Keratinocyte (primary cell): Measurements from ENCODE around the gene IRF2BP2. TPM values are rescaled to one million over a fixed set of nuclear protein-coding genes. Genes with fewer than 3 reads are reported as not detected.

Experiments used
- DNase-seq: peaks from one replicate; pipeline ENCODE4 v3.0.0-alpha.2; 2011; ENCODE audit warnings: low read depth, missing footprints, low spot score
- FAIRE-seq: peaks from 2 replicates; lab custom pipeline; 2011; peaks lifted over from hg19 to GRCh38; lab: Jason Lieb, UNC
- H2AFZ ChIP-seq: 2 replicates; pipeline ENCODE4 v1.6.0; 2012; ENCODE audit warnings: low read length, control low read depth, inconsistent platforms; ENCODE audit not compliant: control insufficient read depth
- H3K27ac ChIP-seq: 2 replicates; pipeline ENCODE4 v1.5.1; 2011; ENCODE audit warnings: low read length; ENCODE audit not compliant: control insufficient read depth, insufficient read depth
- H3K27me3 ChIP-seq: 3 replicates; pipeline ENCODE4 v1.6.0; 2011; ENCODE audit warnings: low read length; ENCODE audit not compliant: control insufficient read depth, insufficient read depth; ENCODE audit errors: extremely low read depth
- H3K36me3 ChIP-seq, 2 experiments: 2 replicates in 1 of 2; 3 replicates in 1 of 2; pipeline ENCODE4 v1.5.1; 2011; ENCODE audit warnings: low read length in 2 of 2, mild to moderate bottlenecking in 1 of 2; ENCODE audit not compliant: control insufficient read depth in 2 of 2, insufficient read depth in 2 of 2; ENCODE audit errors: extremely low read depth in 1 of 2
- H3K4me1 ChIP-seq: 3 replicates; pipeline ENCODE4 v1.5.1; 2011; ENCODE audit warnings: low read length; ENCODE audit not compliant: control insufficient read depth, insufficient read depth; ENCODE audit errors: extremely low read depth
- H3K4me2 ChIP-seq: 3 replicates; pipeline ENCODE4 v1.6.0; 2011; ENCODE audit warnings: low read depth, low read length; ENCODE audit not compliant: control insufficient read depth, insufficient read depth; ENCODE audit errors: extremely low read depth
- H3K4me3 ChIP-seq, 3 experiments: fragments of 200-600 bp in 1 of 3; sonication (generic) in 1 of 3; 2 replicates in 2 of 3; 3 replicates in 1 of 3; pipeline ENCODE4 v1.5.1; 2011 to 2016; ENCODE audit warnings: low read length in 3 of 3, mild to moderate bottlenecking in 3 of 3, control low read depth in 2 of 3, inconsistent platforms in 1 of 3, low read depth in 1 of 3, mixed read lengths in 1 of 3, mixed run types in 1 of 3, moderate library complexity in 1 of 3; ENCODE audit not compliant: control insufficient read depth in 2 of 3, insufficient read depth in 2 of 3; ENCODE audit errors: extremely low read depth in 1 of 3
- H3K79me2 ChIP-seq: 2 replicates; pipeline ENCODE4 v1.6.0; 2012; ENCODE audit warnings: low read length; ENCODE audit not compliant: control insufficient read depth, insufficient read depth
- H3K9ac ChIP-seq: 3 replicates; pipeline ENCODE4 v1.6.0; 2011; ENCODE audit warnings: low read length; ENCODE audit not compliant: control insufficient read depth, insufficient read depth; ENCODE audit errors: extremely low read depth
- H3K9me1 ChIP-seq: 3 replicates; pipeline ENCODE4 v1.6.0; 2011; ENCODE audit warnings: low read length; ENCODE audit not compliant: control insufficient read depth, insufficient read depth; ENCODE audit errors: extremely low read depth
- H3K9me3 ChIP-seq: 2 replicates; pipeline ENCODE4 v1.5.1; 2012; ENCODE audit warnings: low read depth, low read length; ENCODE audit not compliant: control insufficient read depth
- H4K20me1 ChIP-seq: 3 replicates; pipeline ENCODE4 v1.6.0; 2011; ENCODE audit warnings: low read length; ENCODE audit not compliant: control insufficient read depth, insufficient read depth; ENCODE audit errors: extremely low read depth
- EZH2 ChIP-seq: IDR thresholded peaks from one replicate; pipeline ENCODE4 v1.6.1; 2012; ENCODE audit warnings: inconsistent platforms, mild to moderate bottlenecking, low read length, moderate library complexity
- dilution Hi-C: fragments of 300-500 bp; cut with MboI; formaldehyde crosslinking; loops from one replicate; pipeline ENCODE4 v1.7.0; 2020; ENCODE audit warnings: low sequenced_read_pairs; ENCODE audit not compliant: extremely low pct_ligation_motif_present
- polyA plus RNA-seq, 5 experiments: library from polyadenylated mRNA; depleted of rRNA in 3 of 5; stranded (reverse) in 3 of 5; stranded (forward) in 1 of 5; unstranded in 1 of 5; fragments of >200 nt; gene quantifications; 1 replicate in 1 of 5; 2 replicates in 3 of 5; 3 replicates in 1 of 5; pipeline versions ENCODE4 v1.2.1 to v1.2.3, GENCODE V29; 2011 to 2012; ENCODE audit warnings: missing spikeins in 2 of 5, low read depth in 1 of 5, low replicate concordance in 1 of 5
- TF ChIP-seq, protein P1 (sequence below), 3 experiments: IDR thresholded peaks in 1 of 3; conservative IDR thresholded peaks in 1 of 3; optimal IDR thresholded peaks in 1 of 3; 2 replicates in 2 of 3; 3 replicates in 1 of 3; pipeline versions ENCODE3 to v1.5.1; 2011; ENCODE audit warnings: low read length in 3 of 3, mild to moderate bottlenecking in 3 of 3, moderate library complexity in 2 of 3, control low read depth in 1 of 3, inconsistent platforms in 1 of 3; ENCODE audit not compliant: insufficient read depth in 2 of 3; ENCODE audit errors: extremely low read depth in 1 of 3

Gene IRF2BP2
- polyA plus RNA-seq, 1 donor (not counting 4 experiments of a cell fraction or from before 2014, with no cell fraction given), result 29.9 TPM

DNA sequence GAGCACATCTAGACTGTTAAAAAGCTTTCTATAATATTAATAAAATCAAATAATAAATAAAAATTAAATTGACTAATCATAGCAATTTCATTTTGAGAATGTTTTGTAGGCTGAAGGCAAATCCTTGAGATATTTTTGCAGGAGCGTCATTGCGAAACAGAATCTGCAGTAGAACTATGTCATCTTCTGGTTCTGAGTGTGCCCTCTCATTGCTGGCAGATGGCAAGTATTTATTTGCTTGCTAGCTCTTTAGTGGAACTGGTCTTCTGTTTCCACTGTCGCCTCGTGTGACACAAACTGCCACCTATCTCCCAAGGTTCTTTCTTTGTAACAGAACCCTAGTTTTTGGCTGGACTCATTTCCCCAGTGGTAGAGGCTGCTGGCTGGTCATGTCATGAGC lies 19.0 kb upstream of the IRF2BP2 start:
- Histone ChIP-seq H4K20me1 (no peaks in the 10 kb centered on the region), H3K9me3 (no peaks in the 10 kb centered on the region), H3K9me1 (no peaks in the 10 kb centered on the region), H3K9ac (no peak overlapping the region), H3K27ac (no peak overlapping the region), H2AFZ (no peak overlapping the region), H3K36me3 (no peaks in the 10 kb centered on the region), H3K4me2 (no peak overlapping the region), H3K4me3 (no peak overlapping the region), H3K79me2 (no peaks in the 10 kb centered on the region), H3K4me1 (peaks cover 27% of the 10 kb centered on the region), H3K27me3 (no peaks in the 10 kb centered on the region)
- no peak for DNase-seq
- TF ChIP-seq, protein P1, sequence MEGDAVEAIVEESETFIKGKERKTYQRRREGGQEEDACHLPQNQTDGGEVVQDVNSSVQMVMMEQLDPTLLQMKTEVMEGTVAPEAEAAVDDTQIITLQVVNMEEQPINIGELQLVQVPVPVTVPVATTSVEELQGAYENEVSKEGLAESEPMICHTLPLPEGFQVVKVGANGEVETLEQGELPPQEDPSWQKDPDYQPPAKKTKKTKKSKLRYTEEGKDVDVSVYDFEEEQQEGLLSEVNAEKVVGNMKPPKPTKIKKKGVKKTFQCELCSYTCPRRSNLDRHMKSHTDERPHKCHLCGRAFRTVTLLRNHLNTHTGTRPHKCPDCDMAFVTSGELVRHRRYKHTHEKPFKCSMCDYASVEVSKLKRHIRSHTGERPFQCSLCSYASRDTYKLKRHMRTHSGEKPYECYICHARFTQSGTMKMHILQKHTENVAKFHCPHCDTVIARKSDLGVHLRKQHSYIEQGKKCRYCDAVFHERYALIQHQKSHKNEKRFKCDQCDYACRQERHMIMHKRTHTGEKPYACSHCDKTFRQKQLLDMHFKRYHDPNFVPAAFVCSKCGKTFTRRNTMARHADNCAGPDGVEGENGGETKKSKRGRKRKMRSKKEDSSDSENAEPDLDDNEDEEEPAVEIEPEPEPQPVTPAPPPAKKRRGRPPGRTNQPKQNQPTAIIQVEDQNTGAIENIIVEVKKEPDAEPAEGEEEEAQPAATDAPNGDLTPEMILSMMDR (optimal IDR thresholded peaks at IDR 0.05 in 1 of 3, IDR thresholded peaks at IDR 0.05 in 1 of 3, conservative IDR thresholded peaks at IDR 0.05 in 1 of 3; ENCODE audit: extremely low read depth in 1 of 3, insufficient read depth in 2 of 3, low read length in 3 of 3), result no peak
- no peak for TF ChIP-seq EZH2
- dilution Hi-C loops, result no loop called here
- FAIRE-seq, result no peak

DNA sequence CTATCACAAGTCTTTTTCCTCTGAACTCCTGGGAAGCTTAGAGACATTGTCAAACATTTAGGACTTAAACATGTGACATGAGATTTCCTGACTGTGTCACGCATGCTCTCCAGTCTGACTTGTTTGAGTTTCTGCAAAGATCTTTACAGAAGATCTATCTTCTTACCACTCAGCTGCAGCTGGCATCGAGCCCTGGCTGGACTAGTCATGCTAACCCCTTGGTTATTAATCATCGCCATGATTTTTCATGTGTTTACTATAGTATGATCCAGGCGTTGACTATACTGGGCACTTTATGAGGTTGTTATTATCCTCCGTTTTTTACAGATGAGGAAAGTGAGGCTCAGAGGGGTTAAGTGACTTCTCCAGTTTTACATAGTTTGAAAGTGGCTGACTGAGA lies 18.1 kb upstream of the IRF2BP2 start:
- TF ChIP-seq EZH2, result no peak
- TF ChIP-seq, protein P1 (optimal IDR thresholded peaks at IDR 0.05 in 1 of 3, IDR thresholded peaks at IDR 0.05 in 1 of 3, conservative IDR thresholded peaks at IDR 0.05 in 1 of 3; ENCODE audit: extremely low read depth in 1 of 3, insufficient read depth in 2 of 3, low read length in 3 of 3), result no peak
- H3K79me2 ChIP-seq, result no peaks in the 10 kb centered on the region
- no peaks in the 10 kb centered on the region for H3K9me1 ChIP-seq
- no peak overlapping the region for H3K4me2 ChIP-seq
- H2AFZ ChIP-seq, result no peak overlapping the region
- H3K4me1 ChIP-seq, result peaks cover 27% of the 10 kb centered on the region
- H3K9ac ChIP-seq, result no peak overlapping the region
- no peaks in the 10 kb centered on the region for H3K27me3 ChIP-seq
- no peaks in the 10 kb centered on the region for H3K9me3 ChIP-seq
- no peak overlapping the region for H3K4me3 ChIP-seq
- FAIRE-seq (peak; percentile 44), DNase-seq (no peak)
- no peaks in the 10 kb centered on the region for H3K36me3 ChIP-seq
- H3K27ac ChIP-seq, result no peak overlapping the region
- dilution Hi-C loops, result no loop called here
- H4K20me1 ChIP-seq, result no peaks in the 10 kb centered on the region
